ENCODE data around the gene CPPED1.
"Not testable (repeated sequence)": the region's sequence is repeated elsewhere in the genome, so short reads cannot be mapped to it uniquely, and the experiment has no call there.

CPPED1 gene

GRCh38 chr16:12794486-12795387 lies 8.9 kb downstream of the CPPED1 start:
- DNase-seq (ENCODE audit: low read depth): no peak
- in situ Hi-C loops (cut with HindIII; ENCODE audit: low sequenced_read_pairs): no loop called here
- no peak for TF ChIP-seq CTCF (IDR thresholded peaks at IDR 0.05; ENCODE audit: low read depth, low read length, missing control alignments)
- no peak overlapping the region for H3K4me3 ChIP-seq (ENCODE audit: low read depth, low read length)

GRCh38 chr16:12793865-12794240 lies 9.8 kb downstream of the CPPED1 start:
- DNase-seq (ENCODE audit: low read depth): no peak
- in situ Hi-C loops (cut with HindIII; ENCODE audit: low sequenced_read_pairs): no loop called here
- TF ChIP-seq CTCF (IDR thresholded peaks at IDR 0.05; ENCODE audit: low read depth, low read length, missing control alignments): no peak
- no peak overlapping the region for H3K4me3 ChIP-seq (ENCODE audit: low read depth, low read length)

- no peak overlapping the region for H3K4me3 ChIP-seq (ENCODE audit: low read depth, low read length)
- in situ Hi-C loops (cut with HindIII; ENCODE audit: low sequenced_read_pairs): no loop called here
- no peak for DNase-seq (ENCODE audit: low read depth)
- TF ChIP-seq CTCF (IDR thresholded peaks at IDR 0.05; ENCODE audit: low read depth, low read length, missing control alignments): no peak
Observed at GRCh38 chr16:12793120-12793864, 10.4 kb downstream of the CPPED1 start.

- DNase-seq (ENCODE audit: low read depth); H3K4me3 ChIP-seq (ENCODE audit: low read depth, low read length); in situ Hi-C loops (cut with HindIII; ENCODE audit: low sequenced_read_pairs): not testable (repeated sequence)
Observed at GRCh38 chr16:12792528-12792927, 11.2 kb downstream of the CPPED1 start.

- DNase-seq (ENCODE audit: low read depth): no peak
- in situ Hi-C loops (cut with HindIII; ENCODE audit: low sequenced_read_pairs): no loop called here
- TF ChIP-seq CTCF (IDR thresholded peaks at IDR 0.05; ENCODE audit: low read depth, low read length, missing control alignments): no peak
- H3K4me3 ChIP-seq (ENCODE audit: low read depth, low read length): no peak overlapping the region
Observed at GRCh38 chr16:12791340-12791739, 12.3 kb downstream of the CPPED1 start.

- in situ Hi-C loops (cut with HindIII; ENCODE audit: low sequenced_read_pairs): no loop called here
- no peak for DNase-seq (ENCODE audit: low read depth)
- TF ChIP-seq CTCF (IDR thresholded peaks at IDR 0.05; ENCODE audit: low read depth, low read length, missing control alignments): no peak
- H3K4me3 ChIP-seq (ENCODE audit: low read depth, low read length): no peak overlapping the region
Observed at GRCh38 chr16:12788758-12789157, 14.9 kb downstream of the CPPED1 start.

- H3K4me3 ChIP-seq (ENCODE audit: low read depth, low read length): no peak overlapping the region
- no peak for DNase-seq (ENCODE audit: low read depth)
- no peak for TF ChIP-seq CTCF (IDR thresholded peaks at IDR 0.05; ENCODE audit: low read depth, low read length, missing control alignments)
- in situ Hi-C loops (cut with HindIII; ENCODE audit: low sequenced_read_pairs): no loop called here
Observed at GRCh38 chr16:12786081-12786480, 17.6 kb downstream of the CPPED1 start.

All from astrocyte of the cerebellum (primary cell).